HUES48 (cell line): ENCODE data around the gene MAJIN.

Experiments used
- H3K27ac ChIP-seq: one replicate; pipeline ENCODE4 v1.7.0; 2013; ENCODE audit warnings: low read depth, low read length, inconsistent platforms
- H3K27me3 ChIP-seq: 2 replicates; pipeline ENCODE4 v1.6.1; 2013; ENCODE audit warnings: mild to moderate bottlenecking, low read length; ENCODE audit not compliant: control insufficient read depth, insufficient read depth
- H3K36me3 ChIP-seq: 2 replicates; pipeline ENCODE4 v1.6.1; 2013; ENCODE audit warnings: low read length; ENCODE audit not compliant: control insufficient read depth, insufficient read depth
- H3K4me1 ChIP-seq: 2 replicates; pipeline ENCODE4 v1.6.1; 2013; ENCODE audit warnings: mild to moderate bottlenecking, low read length; ENCODE audit not compliant: control insufficient read depth, insufficient read depth
- H3K4me3 ChIP-seq: 2 replicates; pipeline ENCODE4 v1.5.1; 2013; ENCODE audit warnings: mild to moderate bottlenecking, low read depth, low read length
- H3K9ac ChIP-seq: 2 replicates; pipeline ENCODE4 v1.6.1; 2013; ENCODE audit warnings: mild to moderate bottlenecking, low read depth, low read length, moderate library complexity
- H3K9me3 ChIP-seq: 2 replicates; pipeline ENCODE4 v1.6.1; 2013; ENCODE audit warnings: low read length; ENCODE audit not compliant: control insufficient read depth, insufficient read depth

MAJIN gene

GRCh38 chr11:64910451-64911093 is 61.3 kb downstream of the MAJIN start:
- Histone ChIP-seq H3K4me3 (no peak overlapping the region), H3K27ac (no peak overlapping the region), H3K27me3 (no peaks in the 10 kb centered on the region), H3K9me3 (no peaks in the 10 kb centered on the region), H3K36me3 (peaks cover 75% of the 10 kb centered on the region), H3K9ac (no peak overlapping the region), H3K4me1 (0 out of 2 replicates have a peak, but pooled peaks cover under 1% of the 10 kb centered on the region)

DNA sequence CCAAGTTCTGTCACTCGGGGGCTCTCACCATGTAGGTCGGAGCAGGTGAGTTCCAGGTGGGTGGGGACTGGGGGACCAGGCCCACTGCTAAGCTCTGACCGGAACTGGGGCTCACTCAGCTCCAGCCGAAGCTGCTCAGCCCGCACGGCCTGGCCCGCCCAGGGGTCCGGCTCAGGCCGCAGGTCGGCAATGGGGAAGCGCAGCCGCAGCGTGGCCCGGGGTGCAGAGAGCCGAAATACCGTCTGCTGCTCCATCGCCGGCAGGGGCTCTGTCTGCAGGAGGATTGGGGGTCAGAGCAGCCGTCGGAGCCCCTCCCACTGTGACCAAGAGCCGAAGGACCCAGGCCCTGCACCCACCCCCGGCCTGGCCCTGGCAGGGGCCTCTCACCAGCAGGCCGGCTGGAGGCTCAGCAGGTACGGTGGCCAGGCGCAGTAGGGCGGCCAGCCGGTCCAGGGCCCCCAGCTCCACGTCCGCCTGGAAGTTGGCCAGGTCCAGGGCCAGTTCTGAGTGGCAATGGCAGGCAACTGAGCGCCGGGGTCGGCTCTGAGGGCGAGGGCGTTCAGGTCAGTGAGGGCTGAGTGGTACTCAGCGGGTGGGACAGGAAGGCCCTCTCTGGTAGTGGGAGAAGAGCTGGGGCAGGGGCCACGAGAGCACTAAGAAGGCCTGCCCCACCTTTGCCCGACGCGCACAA is 62.1 kb downstream of the MAJIN start:
- no peak overlapping the region for H3K9ac ChIP-seq
- H3K36me3 ChIP-seq, result peaks cover 81% of the 10 kb centered on the region

GRCh38 chr11:64908766-64909165 is 63.1 kb downstream of the MAJIN start:
- Histone ChIP-seq H3K27me3 (no peaks in the 10 kb centered on the region), H3K4me3 (no peak overlapping the region), H3K27ac (no peak overlapping the region), H3K36me3 (peaks cover 77% of the 10 kb centered on the region), H3K9me3 (no peaks in the 10 kb centered on the region), H3K4me1 (no peaks in the 10 kb centered on the region), H3K9ac (no peak overlapping the region)

More for the DNA sequence above, 62.1 kb downstream of the MAJIN start:
- Histone ChIP-seq H3K27ac (no peak overlapping the region), H3K4me3 (no peak overlapping the region), H3K4me1 (no peaks in the 10 kb centered on the region), H3K9me3 (no peaks in the 10 kb centered on the region), H3K27me3 (no peaks in the 10 kb centered on the region)

DNA sequence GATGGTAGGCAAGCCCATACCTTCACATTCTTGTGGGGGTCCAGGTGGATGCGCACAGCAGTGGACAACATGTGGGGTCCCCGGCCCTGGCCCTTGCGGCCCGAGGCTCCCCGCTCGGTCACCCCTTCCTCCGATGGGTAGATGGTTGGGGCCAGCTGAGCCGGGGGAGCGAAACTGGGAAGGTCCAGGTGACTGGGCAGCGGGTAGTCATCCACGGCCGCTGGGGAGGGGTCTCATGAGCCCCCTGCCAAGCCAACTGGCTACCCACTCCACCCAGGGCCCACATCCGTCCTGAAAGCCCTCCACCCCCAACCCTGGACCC is 65.6 kb downstream of the MAJIN start:
- Histone ChIP-seq H3K27me3 (no peaks in the 10 kb centered on the region), H3K4me1 (no peaks in the 10 kb centered on the region), H3K9me3 (no peaks in the 10 kb centered on the region), H3K27ac (no peak overlapping the region), H3K36me3 (peaks cover 68% of the 10 kb centered on the region), H3K4me3 (no peak overlapping the region), H3K9ac (no peak overlapping the region)

GRCh38 chr11:64905516-64906313 is 66.2 kb downstream of the MAJIN start:
- Histone ChIP-seq H3K36me3 (peaks cover 65% of the 10 kb centered on the region), H3K9ac (no peak overlapping the region)

DNA sequence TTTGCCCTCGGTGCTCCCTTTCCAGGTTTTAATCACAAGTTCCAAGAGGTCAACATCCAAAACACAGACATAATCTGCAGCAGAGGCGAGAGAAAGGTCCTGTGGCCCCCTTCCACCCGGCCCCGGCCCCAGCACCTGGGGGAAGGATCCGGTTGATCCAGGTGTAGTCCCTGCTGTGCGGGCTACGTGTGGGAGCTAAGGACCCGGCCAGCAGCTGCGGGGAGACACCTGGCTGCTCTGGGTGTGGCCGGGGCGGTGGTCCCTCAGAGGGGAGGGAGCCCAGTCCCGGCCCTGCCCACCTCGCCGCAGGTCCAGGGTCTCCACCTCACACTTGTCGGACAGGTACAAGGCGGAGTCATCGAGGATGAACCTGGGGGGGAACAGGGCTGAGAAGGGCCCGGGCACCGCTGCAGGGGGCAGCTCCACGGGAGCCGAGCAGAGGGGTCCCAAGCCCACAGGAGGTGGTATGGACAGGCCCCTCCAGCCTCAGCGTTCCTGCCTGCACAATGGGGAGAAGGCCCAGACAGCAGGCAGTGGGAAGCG is 68.5 kb downstream of the MAJIN start:
- Histone ChIP-seq H3K27me3 (no peaks in the 10 kb centered on the region), H3K9me3 (no peaks in the 10 kb centered on the region), H3K9ac (no peak overlapping the region), H3K36me3 (peaks cover 55% of the 10 kb centered on the region), H3K27ac (no peak overlapping the region), H3K4me1 (no peaks in the 10 kb centered on the region), H3K4me3 (no peak overlapping the region)

More at GRCh38 chr11:64905516-64906313, 66.2 kb downstream of the MAJIN start:
- H3K4me3 ChIP-seq, result no peak overlapping the region
- H3K27ac ChIP-seq, result no peak overlapping the region
- H3K9me3 ChIP-seq, result no peaks in the 10 kb centered on the region
- no peaks in the 10 kb centered on the region for H3K27me3 ChIP-seq
- no peaks in the 10 kb centered on the region for H3K4me1 ChIP-seq

DNA sequence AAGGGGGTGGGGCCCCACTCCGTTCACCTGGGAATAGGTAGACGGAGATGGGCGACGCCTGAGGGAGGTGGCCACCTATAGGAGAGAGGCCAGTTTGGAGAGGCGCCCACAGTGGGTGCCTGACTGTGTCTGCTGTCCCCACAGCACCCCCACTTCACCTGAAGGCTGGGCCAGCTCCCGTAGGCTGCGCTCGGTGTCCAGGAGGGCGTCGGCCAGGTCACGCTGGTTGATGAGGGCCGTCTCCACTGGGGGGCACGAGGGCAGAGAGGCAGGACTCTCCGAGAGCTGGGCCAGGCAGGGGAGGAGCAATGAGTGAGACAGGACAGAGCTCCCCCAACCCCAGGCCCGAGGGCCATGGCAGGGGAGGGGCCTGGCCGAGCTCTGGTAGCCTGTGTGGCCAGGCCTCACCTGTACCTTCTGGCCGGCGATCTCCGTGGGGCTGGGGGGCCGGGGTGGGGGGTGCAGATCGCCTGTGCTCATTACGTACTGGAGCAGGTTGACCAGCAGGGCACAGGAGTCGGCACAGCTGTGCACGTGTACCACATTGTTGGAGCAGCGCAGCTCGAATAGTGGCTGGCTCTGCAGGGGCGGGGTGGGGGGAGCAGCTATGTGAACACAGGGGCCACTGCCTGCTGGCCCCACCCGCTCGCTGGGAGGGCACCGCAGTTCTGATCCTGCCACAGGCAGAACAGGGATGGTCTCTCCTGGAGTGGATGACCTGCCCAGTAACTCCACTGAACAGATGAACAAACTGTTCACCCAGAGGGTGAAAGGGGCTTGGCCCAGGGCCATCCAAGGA is 69.6 kb downstream of the MAJIN start:
- H3K27me3 ChIP-seq, result no peaks in the 10 kb centered on the region

GRCh38 chr11:64900774-64901173 is 71.1 kb downstream of the MAJIN start:
- Histone ChIP-seq H3K36me3 (peaks cover 47% of the 10 kb centered on the region), H3K9ac (no peak overlapping the region), H3K27me3 (no peaks in the 10 kb centered on the region), H3K9me3 (no peaks in the 10 kb centered on the region), H3K4me3 (no peak overlapping the region), H3K4me1 (no peaks in the 10 kb centered on the region), H3K27ac (no peak overlapping the region)

More for the DNA sequence above, 69.6 kb downstream of the MAJIN start:
- H3K9me3 ChIP-seq, result no peaks in the 10 kb centered on the region
- H3K4me3 ChIP-seq, result no peak overlapping the region
- H3K9ac ChIP-seq, result no peak overlapping the region
- peaks cover 59% of the 10 kb centered on the region for H3K36me3 ChIP-seq
- H3K4me1 ChIP-seq, result no peaks in the 10 kb centered on the region
- H3K27ac ChIP-seq, result no peak overlapping the region

GRCh38 chr11:64900263-64900678 is 71.6 kb downstream of the MAJIN start:
- no peaks in the 10 kb centered on the region for H3K27me3 ChIP-seq
- no peak overlapping the region for H3K4me3 ChIP-seq
- no peak overlapping the region for H3K9ac ChIP-seq
- H3K4me1 ChIP-seq, result no peaks in the 10 kb centered on the region
- peaks cover 42% of the 10 kb centered on the region for H3K36me3 ChIP-seq
- H3K27ac ChIP-seq, result no peak overlapping the region
- H3K9me3 ChIP-seq, result no peaks in the 10 kb centered on the region

DNA sequence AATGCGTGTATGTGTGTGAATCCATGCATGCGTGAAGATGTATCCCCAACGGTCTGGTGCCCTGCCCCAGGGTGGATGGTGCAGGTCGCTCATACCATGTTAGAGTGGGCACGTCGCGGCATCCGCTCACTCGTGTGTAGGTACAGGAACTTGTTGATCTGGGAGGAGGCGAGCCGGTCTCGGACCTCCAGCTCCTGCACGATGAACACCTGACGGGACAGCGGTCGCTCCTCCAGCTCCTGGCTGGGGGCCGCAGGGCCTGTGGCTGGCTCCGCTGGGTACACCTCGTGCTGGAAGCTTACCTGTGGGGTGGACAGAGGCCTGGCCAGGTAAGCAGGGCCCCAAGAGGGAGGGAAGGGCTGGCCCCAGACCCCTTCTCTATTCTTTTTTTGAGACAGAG is 73.4 kb downstream of the MAJIN start:
- no peak overlapping the region for H3K27ac ChIP-seq
- H3K27me3 ChIP-seq, result no peaks in the 10 kb centered on the region
- H3K9me3 ChIP-seq, result no peaks in the 10 kb centered on the region
- no peaks in the 10 kb centered on the region for H3K4me1 ChIP-seq
- H3K36me3 ChIP-seq, result peaks cover 45% of the 10 kb centered on the region
- H3K4me3 ChIP-seq, result no peak overlapping the region
- no peak overlapping the region for H3K9ac ChIP-seq
